Activated naive CD4-positive, alpha-beta T cell treated with anti-CD3 and anti-CD28 coated beads, Interleukin-2, amount 10 ng/mL, durations not matched to agents 7 days and 5 days (primary cell): Measurements from ENCODE around the gene KCNG3.

ENCODE experiments used
- CTCF ChIA-PET: fragments of 350-600 bp; sonication (Branson Sonifier 250); formaldehyde crosslinking; loops from one replicate; lab custom pipeline; 2021; ENCODE audit warnings: antibody characterized with exemption; lab: Charles Lee
- DNase-seq: peaks from one replicate; pipeline ENCODE4 v3.0.0-alpha.2; 2020
- H3K27ac Mint-ChIP-seq: one replicate; pipeline ENCODE4 v1.8.0; 2021; ENCODE audit warnings: mild to moderate bottlenecking, moderate library complexity, mixed read lengths
- H3K27me3 Mint-ChIP-seq: one replicate; pipeline ENCODE4 v1.8.0; 2021; ENCODE audit warnings: mild to moderate bottlenecking, mixed read lengths
- H3K36me3 Mint-ChIP-seq: one replicate; pipeline ENCODE4 v1.8.0; 2021; ENCODE audit warnings: mixed read lengths
- H3K4me1 Mint-ChIP-seq: one replicate; pipeline ENCODE4 v1.8.0; 2021; ENCODE audit warnings: mixed read lengths
- H3K4me3 Mint-ChIP-seq: one replicate; pipeline ENCODE4 v1.8.0; 2021; ENCODE audit warnings: mild to moderate bottlenecking, moderate library complexity, mixed read lengths
- H3K9me3 Mint-ChIP-seq: one replicate; pipeline ENCODE4 v1.8.0; 2021; ENCODE audit warnings: mixed read lengths

The KCNG3 gene

DNA sequence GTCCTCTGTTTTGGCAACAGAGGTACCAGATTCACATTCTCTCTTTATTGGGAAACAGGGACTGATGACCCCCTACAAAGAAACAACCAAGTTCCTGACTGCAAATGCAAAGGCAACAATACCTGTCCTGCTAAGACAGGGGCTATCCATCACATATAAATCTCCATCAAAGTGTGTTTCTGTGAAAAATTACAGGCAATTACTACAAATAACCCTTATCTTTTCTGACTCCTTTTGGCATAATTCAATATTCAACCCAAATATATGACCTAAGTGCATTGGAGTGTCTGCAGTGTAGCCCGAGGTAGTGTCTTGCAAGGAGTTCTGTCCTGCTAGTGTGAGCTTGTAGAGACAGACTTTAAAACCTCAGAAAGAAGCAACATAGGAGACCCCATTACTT, 35.4 kb downstream of the KCNG3 start:
- Mint-ChIP-seq H3K27ac (no peak overlapping the region), H3K9me3 (no peaks in the 10 kb centered on the region), H3K4me3 (no peak overlapping the region), H3K4me1 (no peaks in the 10 kb centered on the region), H3K36me3 (no peaks in the 10 kb centered on the region), H3K27me3 (peaks cover 12% of the 10 kb centered on the region)
- CTCF ChIA-PET: no interaction called here
- no peak for DNase-seq

DNA sequence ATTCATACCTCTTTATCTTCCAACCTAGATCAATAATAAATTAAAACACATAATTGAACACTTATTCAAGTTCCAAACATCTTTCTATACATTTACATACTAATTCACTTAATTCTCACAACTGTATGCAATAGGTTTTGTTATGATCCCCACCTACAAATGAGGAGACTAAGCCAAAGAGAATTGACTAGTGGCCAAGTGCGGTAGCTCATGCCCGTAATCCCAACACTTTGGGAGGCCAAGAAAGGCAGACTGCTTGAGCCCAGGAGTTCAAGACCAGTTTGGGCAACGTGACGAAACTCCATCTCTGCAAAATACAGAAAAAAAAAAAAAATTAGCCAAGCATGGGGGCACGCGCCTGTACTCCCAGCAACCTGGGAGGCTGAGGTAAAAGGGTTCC, 36.8 kb downstream of the KCNG3 start:
- CTCF ChIA-PET: interaction anchor here (0.7 to 1.3 kb wide), 2 partner anchors 33 to 96 kb away, joined by 3 read pairs; no protein-coding TSS in a partner anchor
- Mint-ChIP-seq H3K27ac (no peak overlapping the region), H3K27me3 (peaks cover 9% of the 10 kb centered on the region), H3K36me3 (no peaks in the 10 kb centered on the region), H3K4me3 (no peak overlapping the region), H3K9me3 (no peaks in the 10 kb centered on the region), H3K4me1 (no peaks in the 10 kb centered on the region)
- no peak for DNase-seq

- Mint-ChIP-seq H3K4me1 (no peaks in the 10 kb centered on the region), H3K9me3 (no peaks in the 10 kb centered on the region), H3K27ac (no peak overlapping the region), H3K27me3 (peaks cover 9% of the 10 kb centered on the region), H3K4me3 (no peak overlapping the region), H3K36me3 (no peaks in the 10 kb centered on the region)
- DNase-seq: no peak
- CTCF ChIA-PET: interaction anchor here (0.7 to 1.3 kb wide), 2 partner anchors 32 to 97 kb away, joined by 3 read pairs; no protein-coding TSS in a partner anchor
Measured at GRCh38 chr2:42456126-42456839, 37.5 kb downstream of the KCNG3 start.

DNA sequence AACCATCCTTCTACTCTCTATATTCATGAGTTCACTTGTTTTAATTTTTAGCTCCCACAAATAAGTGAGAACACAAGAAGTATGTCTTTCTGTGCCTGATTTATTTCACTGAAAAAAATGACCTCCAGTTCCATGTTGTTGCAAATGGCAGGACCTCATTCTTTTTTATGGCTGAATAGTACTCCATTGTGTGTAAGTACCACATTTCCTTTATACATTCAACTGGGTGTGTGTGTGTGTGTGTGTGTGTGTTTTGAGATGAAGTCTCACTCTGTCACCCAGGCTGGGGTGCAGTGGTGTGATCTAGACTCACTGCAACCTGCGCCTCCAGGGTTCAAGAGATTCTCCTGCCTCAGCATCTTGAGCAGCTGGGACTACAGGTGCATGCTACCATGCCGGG, 41.2 kb downstream of the KCNG3 start:
- Mint-ChIP-seq H3K4me3 (no peak overlapping the region), H3K36me3 (no peaks in the 10 kb centered on the region), H3K27me3 (no peaks in the 10 kb centered on the region), H3K27ac (no peak overlapping the region), H3K4me1 (no peaks in the 10 kb centered on the region), H3K9me3 (no peaks in the 10 kb centered on the region)
- CTCF ChIA-PET: no interaction called here
- no peak for DNase-seq

GRCh38 chr2:42450136-42450535, 43.6 kb downstream of the KCNG3 start:
- CTCF ChIA-PET: interaction anchor here (0.6 kb wide), 1 partner anchor 240 kb away, joined by 3 read pairs; no protein-coding TSS in a partner anchor
- Mint-ChIP-seq H3K9me3 (no peaks in the 10 kb centered on the region), H3K4me1 (no peaks in the 10 kb centered on the region), H3K4me3 (no peak overlapping the region), H3K27ac (no peak overlapping the region), H3K27me3 (no peaks in the 10 kb centered on the region), H3K36me3 (no peaks in the 10 kb centered on the region)
- DNase-seq: no peak

GRCh38 chr2:42449163-42450087, 44.4 kb downstream of the KCNG3 start:
- CTCF ChIA-PET: interaction anchor here (0.6 kb wide), 1 partner anchor 241 kb away, joined by 3 read pairs; no protein-coding TSS in a partner anchor
- H3K4me3 Mint-ChIP-seq: no peak overlapping the region

GRCh38 chr2:42448163-42448562, 45.6 kb downstream of the KCNG3 start:
- Mint-ChIP-seq H3K36me3 (no peaks in the 10 kb centered on the region), H3K4me3 (no peak overlapping the region), H3K4me1 (no peaks in the 10 kb centered on the region), H3K27me3 (no peaks in the 10 kb centered on the region), H3K9me3 (no peaks in the 10 kb centered on the region), H3K27ac (no peak overlapping the region)
- no peak for DNase-seq
- CTCF ChIA-PET: no interaction called here

More at GRCh38 chr2:42449163-42450087, 44.4 kb downstream of the KCNG3 start:
- H3K27me3 Mint-ChIP-seq: no peaks in the 10 kb centered on the region
- no peak for DNase-seq
- no peaks in the 10 kb centered on the region for H3K4me1 Mint-ChIP-seq
- no peaks in the 10 kb centered on the region for H3K36me3 Mint-ChIP-seq
- no peaks in the 10 kb centered on the region for H3K9me3 Mint-ChIP-seq
- H3K27ac Mint-ChIP-seq: no peak overlapping the region

DNA sequence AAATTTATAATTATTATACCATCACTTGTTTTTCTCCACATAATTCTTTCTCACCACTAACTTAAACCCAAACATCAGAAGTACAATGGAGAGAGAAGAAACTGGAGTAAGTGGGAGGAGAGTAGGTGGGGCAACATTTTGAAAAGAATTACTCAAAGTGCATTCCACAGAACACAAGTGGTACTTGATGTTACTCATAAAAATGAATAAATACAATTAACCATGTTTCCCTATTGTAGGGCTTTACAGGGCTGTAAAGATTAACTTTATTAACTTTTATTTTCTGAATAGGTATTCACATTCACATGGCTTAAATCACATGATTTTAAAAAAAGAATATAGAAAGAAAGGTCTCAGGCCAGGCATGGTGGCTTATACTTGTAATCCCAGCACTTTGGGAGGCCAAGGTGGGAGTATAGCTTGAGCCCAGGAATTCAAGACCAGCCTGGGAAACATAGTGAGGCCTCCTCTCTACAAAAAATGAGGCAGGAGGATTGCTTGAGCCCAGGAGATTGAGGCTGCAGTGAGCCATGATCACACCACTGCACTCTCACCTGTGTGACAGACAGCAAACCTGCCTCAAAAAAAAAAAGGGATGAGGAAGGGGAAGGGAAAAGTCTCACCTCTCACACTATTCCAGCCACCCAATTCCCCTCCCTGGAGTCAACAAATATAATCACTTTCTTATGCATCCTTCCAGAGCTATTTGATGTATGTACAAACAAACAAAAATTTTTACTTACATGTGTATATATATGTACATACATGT, 47.1 kb downstream of the KCNG3 start:
- CTCF ChIA-PET: no interaction called here
- Mint-ChIP-seq H3K27me3 (no peaks in the 10 kb centered on the region), H3K4me1 (no peaks in the 10 kb centered on the region), H3K9me3 (no peaks in the 10 kb centered on the region), H3K27ac (no peak overlapping the region), H3K4me3 (no peak overlapping the region), H3K36me3 (no peaks in the 10 kb centered on the region)
- DNase-seq: no peak

- DNase-seq: no peak
- Mint-ChIP-seq H3K9me3 (no peaks in the 10 kb centered on the region), H3K27ac (no peak overlapping the region), H3K4me1 (no peaks in the 10 kb centered on the region), H3K4me3 (no peak overlapping the region), H3K36me3 (no peaks in the 10 kb centered on the region), H3K27me3 (no peaks in the 10 kb centered on the region)
- CTCF ChIA-PET: no interaction called here
Measured at GRCh38 chr2:42443718-42444399, 49.9 kb downstream of the KCNG3 start.

- no peaks in the 10 kb centered on the region for H3K4me1 Mint-ChIP-seq
- no peak overlapping the region for H3K27ac Mint-ChIP-seq
- H3K36me3 Mint-ChIP-seq: no peaks in the 10 kb centered on the region
- H3K9me3 Mint-ChIP-seq: no peaks in the 10 kb centered on the region
- H3K27me3 Mint-ChIP-seq: no peaks in the 10 kb centered on the region
- no peak overlapping the region for H3K4me3 Mint-ChIP-seq
- CTCF ChIA-PET: no interaction called here
- DNase-seq: no peak
Measured at GRCh38 chr2:42442774-42443173, 51.0 kb downstream of the KCNG3 start.

- no peaks in the 10 kb centered on the region for H3K9me3 Mint-ChIP-seq
- peaks cover 5% of the 10 kb centered on the region for H3K27me3 Mint-ChIP-seq
- H3K4me1 Mint-ChIP-seq: no peaks in the 10 kb centered on the region
- no peak overlapping the region for H3K27ac Mint-ChIP-seq
- H3K4me3 Mint-ChIP-seq: no peak overlapping the region
- CTCF ChIA-PET: no interaction called here
- no peak for DNase-seq
- H3K36me3 Mint-ChIP-seq: no peaks in the 10 kb centered on the region
Measured at GRCh38 chr2:42438685-42439084, 55.1 kb downstream of the KCNG3 start.

- CTCF ChIA-PET: no interaction called here
- Mint-ChIP-seq H3K4me3 (no peak overlapping the region), H3K27me3 (peaks cover 9% of the 10 kb centered on the region), H3K4me1 (no peaks in the 10 kb centered on the region), H3K9me3 (no peaks in the 10 kb centered on the region), H3K36me3 (no peaks in the 10 kb centered on the region), H3K27ac (no peak overlapping the region)
- DNase-seq: no peak
Measured at GRCh38 chr2:42436370-42436769, 57.4 kb downstream of the KCNG3 start.

DNA sequence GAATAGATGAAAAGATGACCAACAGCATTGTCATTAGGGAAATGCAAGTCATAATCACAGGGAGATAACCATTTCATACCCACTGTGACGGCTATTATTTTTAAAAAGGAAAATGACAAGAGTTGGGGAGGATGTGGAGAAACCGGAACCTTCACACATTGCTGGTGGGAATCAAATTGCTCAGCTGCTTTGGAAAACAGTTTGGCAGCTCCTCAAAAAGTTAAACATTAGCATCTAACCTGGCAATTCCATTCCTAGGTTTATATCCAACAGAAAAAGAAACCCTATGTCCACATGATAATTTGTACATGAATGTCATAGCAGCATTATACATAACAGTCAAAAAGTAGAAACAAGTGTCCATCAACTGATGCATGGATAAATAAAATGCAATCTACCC, 58.2 kb downstream of the KCNG3 start:
- Mint-ChIP-seq H3K27ac (no peak overlapping the region), H3K4me1 (no peaks in the 10 kb centered on the region), H3K4me3 (no peak overlapping the region), H3K27me3 (peaks cover 9% of the 10 kb centered on the region), H3K9me3 (no peaks in the 10 kb centered on the region), H3K36me3 (no peaks in the 10 kb centered on the region)
- no peak for DNase-seq
- CTCF ChIA-PET: no interaction called here

- H3K4me1 Mint-ChIP-seq: no peaks in the 10 kb centered on the region
- CTCF ChIA-PET: no interaction called here
- H3K27me3 Mint-ChIP-seq: peaks cover 10% of the 10 kb centered on the region
- H3K9me3 Mint-ChIP-seq: no peaks in the 10 kb centered on the region
- DNase-seq: no peak
- no peak overlapping the region for H3K4me3 Mint-ChIP-seq
- no peak overlapping the region for H3K27ac Mint-ChIP-seq
- no peaks in the 10 kb centered on the region for H3K36me3 Mint-ChIP-seq
Measured at GRCh38 chr2:42430188-42430587, 63.6 kb downstream of the KCNG3 start.
